HG03025 (cell line): ENCODE data around the gene PLCB1.

Experiments
- ATAC-seq: cut with Tn5 transposase; IDR thresholded peaks from one replicate; pipeline ENCODE4 v1.9.1; 2021; ENCODE audit warnings: mild to moderate bottlenecking, moderate library complexity; ENCODE audit not compliant: unreplicated experiment, low FRiP score

The PLCB1 gene

DNA sequence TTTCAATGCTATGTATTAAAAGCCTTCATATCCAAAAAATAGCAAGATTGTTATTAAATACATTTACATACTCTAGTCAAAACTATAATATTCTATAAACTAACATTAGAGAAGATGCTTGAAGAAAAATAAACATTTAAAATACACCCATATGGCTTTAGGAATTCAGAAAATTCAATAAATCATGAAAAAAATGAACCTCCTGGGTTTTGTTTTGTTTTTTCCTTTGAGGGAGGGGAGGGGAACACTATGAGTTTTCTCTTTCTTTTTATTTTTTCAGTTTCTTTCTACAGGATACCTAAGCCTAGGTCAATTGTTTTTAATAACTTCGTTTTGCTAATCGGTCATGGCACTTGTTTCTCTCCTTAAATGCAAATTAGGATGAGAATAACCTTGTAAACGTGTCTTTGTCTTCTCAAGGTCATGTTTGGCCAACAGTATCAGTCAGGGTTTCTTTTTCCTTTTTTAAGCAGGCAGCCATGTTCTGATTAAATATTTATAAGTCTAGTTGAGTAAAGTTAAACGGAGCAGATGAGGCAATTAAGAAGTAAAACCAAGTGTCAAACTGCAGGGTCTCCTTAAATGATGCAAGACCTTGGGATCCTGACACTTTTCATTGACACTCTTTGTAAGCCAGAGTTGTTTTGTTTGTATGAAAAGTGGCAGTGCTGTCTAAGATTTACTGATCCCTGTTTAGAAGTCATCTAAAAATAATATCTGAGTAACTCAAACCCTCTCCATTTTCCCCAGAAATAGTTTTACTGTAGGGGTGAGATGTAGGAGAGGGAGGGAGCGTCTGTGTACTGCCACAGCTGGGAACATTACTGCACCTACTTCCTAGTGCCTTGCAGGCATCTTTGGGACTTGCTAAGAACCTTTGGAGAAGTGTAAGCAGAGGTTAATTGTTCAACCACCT is 392.3 kb downstream of the PLCB1 start:
- ATAC-seq, result no peak

DNA sequence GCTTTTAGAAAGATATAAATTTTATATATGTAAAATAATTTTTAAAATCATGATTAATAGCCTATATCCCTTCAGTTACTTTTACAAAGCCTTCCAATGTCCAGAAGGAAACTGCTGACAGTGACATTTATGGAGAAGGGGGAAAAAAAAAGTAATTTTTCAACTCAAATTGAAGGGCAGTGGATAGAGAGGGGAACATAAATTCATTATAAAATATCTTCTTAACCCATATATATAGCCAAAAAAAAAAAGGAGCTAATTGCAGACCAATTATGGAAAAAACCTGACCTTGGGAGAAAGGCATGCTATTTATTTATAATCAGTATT is 392.9 kb downstream of the PLCB1 start:
- no peak for ATAC-seq

DNA sequence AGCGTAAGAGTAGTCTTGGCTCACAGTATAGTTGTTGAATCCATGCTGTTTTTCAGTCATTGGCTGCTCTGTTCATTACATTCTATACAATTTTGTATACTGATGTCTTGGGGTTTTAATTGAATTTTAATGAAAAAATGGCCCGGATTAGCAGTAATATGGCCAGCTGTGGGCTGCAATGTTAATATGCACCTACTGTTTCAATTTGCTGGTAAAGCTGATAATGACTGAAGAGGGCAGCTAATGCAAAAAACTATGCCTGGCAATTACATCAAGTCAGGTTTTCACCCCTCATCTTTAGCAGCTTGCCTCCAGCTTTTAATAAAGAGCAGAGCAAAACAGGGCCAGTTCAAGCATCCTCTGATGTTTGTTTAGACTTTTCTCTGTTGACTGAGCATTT is 394.5 kb downstream of the PLCB1 start:
- ATAC-seq, result no peak

DNA sequence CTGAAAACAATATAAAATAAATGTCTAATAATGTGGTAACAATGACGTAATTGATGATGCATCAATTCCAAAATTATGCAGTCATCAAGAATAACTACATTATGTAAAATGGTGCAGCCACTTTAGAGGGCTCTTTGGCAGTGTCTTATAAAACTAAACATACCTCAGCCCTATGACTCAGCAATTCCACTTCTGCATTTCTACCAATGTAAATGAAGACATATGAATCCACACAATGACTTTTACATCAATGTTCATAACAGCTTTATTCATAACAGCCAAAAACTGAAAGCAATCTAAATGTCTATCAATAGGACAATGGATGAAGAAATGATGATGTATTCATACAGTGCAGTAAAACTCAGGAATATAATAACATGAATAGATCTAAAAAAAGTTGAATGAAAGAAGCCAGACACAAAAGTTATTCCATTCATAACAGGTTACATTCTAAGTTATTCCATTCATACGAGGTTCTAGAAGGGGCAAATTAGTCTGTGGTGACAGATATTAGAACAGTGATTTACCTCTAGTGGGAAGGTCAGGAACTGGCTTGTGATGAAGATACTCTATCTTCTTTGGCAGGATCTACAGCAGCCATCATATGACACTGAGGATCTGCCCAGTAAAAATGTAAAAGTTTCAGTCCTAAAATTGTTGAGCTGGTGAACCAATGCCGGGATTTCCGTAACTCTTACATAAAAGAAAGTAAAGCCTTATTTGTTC is 396.1 kb downstream of the PLCB1 start:
- ATAC-seq, result no peak

DNA sequence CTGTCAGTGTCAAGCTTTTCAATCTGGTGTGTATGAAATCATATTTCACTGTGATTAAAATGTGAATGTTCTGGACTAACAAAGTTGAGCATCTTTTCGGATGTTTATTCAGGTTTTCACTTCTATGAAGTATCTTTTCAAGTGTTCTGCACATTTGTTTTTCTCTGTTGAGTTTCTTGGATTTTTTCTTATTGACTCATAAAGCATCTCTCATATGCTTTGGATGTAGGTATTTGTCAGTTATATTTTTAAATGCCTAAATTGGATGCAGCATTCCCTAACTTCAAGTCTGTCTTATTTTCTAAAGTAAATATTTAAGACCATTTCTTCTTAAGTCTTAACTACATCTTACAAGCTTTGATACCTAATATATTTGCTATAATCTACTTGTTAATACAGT is 398.0 kb downstream of the PLCB1 start:
- no peak for ATAC-seq

DNA sequence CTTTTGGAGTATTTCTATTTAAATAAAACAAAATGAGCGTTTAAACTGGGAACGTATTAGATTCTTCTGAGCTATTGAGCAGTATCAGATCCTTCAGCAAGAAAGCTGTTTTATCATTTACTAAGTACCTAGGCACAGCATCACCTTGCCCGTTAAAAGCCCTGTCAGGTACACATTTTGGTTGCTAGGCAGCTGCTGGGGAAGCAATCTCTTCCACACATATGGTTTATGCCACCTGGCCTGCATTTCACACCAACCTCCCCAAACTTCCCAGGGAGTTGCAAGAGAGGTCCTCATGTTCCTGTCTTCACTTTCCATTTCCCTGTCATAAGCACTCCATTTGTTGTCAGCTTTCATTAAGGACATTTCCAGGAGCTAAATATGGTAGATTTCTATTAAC is 400.1 kb downstream of the PLCB1 start:
- ATAC-seq, result no peak

DNA sequence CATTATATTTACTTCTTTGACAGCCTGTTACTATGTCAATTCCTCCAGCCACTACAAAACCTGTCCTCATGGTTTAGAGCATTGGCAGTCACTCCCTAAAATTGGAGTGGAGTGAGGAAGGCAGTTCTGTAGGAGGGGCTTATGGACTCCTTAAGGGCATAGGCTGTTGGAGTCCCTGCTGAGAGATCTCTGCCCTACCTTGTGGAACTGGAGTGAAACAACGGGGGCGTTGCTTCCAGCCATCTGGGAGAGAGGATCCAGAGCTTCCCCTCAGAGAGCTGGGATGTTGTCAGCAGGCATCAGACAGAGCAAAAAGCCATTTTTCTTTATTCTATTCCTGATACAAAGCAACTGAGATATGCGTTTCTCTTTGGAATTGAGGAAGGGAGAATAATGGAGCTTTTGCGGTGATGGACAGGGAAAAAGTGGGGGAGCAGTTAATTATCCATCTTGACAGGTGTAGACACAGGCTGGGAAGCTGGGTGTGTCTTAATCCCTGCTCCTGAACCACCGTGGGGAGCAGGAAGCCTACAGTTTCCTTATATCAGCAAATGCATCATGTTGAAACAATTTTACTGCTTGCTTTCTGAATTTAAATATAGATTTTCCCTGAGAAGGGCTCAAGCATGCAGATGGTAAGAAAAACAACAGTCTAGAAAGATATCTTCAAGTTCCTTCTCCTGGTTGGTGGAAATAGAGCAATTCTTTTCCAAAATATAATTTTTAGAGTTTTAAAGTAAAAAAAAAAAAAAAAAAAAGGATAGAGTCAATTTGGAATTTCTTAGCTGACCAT is 402.5 kb downstream of the PLCB1 start:
- ATAC-seq, result no peak

DNA sequence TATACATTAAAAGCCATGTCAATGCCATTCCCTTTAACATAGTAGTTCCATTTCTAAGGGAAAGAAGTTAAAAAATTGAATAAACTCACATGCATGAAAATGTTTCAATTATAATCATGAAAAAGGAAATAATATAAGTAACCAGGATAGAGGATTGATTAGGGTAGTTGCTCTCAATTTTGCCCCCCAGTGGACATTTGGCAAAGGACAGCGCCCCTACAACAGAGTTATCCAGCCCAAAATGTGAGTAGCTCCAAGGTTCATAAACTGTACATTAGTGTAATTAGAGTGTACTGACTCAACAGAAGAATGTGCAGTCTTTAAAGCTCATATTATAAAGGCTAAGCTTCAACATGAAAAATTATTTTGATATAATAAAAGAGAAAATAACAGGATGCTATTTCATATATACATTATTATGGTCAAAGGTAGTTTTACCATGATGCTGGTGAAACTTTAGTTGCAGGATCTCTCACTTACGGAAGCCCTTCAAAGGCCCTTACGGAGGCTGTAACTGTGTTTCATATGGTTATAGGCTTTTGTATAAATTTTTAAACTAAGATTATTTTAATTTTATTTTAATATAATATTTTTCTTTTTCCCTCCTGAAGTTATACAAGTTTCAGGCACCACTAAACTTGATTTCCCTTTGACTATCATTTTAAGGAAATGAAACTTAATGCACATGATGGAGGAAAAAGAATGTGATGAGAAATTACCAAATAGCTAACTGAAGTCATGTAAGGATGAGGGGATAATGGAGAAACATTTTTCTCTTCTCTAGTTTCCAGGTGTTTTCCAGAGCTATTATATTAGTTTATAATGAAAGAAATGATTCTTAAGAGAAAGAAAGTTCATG is 403.6 kb downstream of the PLCB1 start:
- ATAC-seq, result no peak

DNA sequence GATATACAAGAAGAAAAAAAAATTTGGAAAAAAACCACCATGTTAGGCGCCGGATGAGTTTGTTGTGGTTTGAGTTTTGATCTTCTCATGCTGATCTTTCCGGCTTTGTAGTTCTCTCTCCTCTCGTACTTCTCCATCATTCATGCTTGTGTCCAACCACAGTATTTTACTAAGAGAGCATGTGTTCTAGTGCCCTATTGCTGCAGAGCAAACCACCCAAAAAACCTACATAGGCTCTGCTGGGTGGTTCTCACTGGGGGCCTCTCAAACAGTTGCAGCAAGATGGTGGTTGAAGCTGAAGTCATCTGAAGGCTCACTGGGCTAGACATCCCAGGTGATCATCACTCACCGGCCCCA is 404.2 kb downstream of the PLCB1 start:
- ATAC-seq, result no peak

DNA sequence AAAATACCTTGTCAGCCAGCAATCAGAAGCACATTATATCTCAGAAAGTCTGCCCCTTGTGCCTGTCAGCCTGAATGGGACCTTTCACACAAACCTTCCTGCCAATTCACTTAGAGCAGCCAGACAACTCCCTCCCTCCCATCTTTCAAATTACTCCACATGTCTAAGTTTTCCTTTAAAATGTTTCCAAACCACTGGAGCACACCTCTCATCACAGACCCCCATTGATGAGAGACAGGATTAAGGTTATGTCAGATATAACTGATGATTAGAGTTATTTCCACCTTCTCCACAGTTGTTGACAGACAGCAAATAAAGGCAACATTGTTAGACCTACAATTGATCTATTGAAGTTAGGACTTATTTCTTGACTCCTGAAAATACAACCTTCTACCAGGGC is 408.4 kb downstream of the PLCB1 start:
- ATAC-seq, result no peak

DNA sequence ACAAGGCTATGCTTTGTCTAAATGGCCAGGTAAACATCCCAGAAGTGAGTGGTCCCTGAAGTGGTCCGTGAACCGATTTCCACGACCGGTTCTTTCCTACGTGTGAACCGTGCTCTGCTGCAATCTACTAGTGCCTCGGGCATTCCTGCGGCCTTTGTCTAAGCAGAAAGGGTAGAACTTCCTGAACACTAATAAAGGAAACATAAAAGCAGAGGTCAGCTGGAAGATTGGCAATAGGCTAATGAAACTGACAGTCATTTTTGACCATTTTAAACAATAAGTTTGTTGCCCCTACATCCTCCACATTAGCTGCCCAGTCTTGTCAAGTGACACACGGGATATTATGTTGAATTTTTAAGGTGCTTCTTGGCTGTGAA is 410.0 kb downstream of the PLCB1 start:
- ATAC-seq, result no peak

DNA sequence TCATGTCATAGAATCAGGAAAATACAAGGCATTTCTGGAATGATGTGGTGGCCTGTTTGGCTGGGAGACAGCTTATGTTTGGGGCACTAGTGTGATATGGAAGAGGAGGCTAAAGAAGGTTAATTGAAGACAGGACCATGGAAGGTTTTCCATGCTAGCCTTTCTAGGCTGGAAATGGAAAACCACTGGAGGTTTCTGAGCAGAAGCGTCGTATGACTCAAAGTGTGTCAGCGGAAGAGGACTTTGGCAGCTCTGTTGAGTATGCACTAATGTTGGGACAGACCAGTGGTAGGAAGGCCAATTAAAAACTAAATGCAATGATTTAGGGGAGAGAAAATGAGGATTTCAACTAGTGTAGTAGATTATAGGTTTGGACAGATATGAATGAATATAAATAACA is 413.1 kb downstream of the PLCB1 start:
- no peak for ATAC-seq

DNA sequence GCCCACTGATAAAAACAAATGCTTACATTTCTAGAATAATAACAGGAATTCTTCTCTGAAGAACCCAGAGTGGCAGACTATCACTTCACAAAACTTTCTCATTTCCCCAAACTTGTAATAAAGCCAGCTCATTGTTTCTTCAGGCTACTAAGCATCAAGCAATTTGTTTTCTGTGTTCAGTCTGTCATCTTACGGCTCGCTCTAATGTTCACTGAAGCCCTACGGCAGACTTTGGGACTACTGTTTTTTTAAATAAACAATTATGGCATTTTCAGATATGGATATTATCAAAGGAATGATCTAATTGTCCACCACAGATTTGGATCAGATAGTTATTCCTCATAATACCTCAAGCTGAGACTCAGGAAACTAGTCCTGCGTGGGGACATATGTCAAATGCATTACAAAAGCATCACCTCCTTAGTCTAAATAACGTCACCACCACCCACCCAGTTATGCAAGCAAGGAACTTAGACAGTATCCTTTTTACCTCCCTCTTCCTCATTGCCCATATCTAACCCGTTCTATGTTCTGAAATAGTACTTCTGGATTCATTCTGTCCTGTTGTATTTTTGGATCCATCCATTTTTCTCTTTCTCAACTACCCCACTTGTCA is 415.1 kb downstream of the PLCB1 start:
- no peak for ATAC-seq

DNA sequence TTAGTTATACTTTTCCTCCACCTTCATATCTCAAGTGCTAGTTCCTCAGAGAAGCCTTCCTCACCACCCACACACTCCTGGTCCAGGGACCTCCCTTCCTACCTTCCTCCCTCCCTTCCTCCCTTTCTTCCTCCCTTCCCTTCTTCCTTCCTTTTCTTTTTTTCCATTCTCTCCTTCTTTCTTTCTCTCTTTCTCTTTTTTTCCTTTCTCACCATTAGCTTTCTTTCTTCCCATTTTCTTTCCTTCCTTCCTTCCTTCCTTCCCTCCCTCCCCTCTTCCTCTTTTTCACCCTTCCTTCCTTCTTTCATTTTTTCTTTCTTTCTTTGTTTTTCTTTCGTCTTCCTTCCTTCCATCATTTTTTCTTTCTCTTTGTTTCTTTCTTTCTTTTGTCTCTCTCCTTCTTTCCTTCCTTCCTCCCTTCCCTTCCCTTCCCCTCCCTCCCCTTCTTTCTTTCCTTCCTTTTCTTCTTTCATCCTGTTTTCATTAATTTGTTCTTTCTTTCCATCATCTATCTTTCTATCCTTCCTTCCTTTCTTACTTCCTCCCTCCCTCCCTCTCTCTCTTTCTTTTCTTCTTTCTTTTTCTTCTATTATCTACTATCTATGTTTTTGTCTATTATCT is 416.0 kb downstream of the PLCB1 start:
- ATAC-seq, result no peak

DNA sequence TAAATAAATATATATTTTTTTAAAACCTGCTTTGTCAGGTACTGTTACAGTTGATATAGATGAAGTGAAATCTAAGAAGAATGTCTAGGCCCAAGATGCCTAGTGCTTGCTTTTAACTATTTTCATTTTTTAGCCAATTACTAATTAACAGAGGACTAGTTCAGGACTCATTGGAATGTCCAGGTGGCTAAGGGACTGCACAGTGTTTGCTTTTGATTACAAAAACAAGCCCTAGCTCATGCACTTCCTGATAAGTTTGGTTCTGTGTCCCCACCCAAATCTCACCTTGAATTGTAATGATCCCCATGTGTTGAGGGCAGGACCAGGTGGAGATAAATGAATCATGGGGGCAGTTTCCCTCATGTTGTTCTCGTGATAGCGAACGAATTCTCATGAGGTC is 417.1 kb downstream of the PLCB1 start:
- ATAC-seq, result no peak

DNA sequence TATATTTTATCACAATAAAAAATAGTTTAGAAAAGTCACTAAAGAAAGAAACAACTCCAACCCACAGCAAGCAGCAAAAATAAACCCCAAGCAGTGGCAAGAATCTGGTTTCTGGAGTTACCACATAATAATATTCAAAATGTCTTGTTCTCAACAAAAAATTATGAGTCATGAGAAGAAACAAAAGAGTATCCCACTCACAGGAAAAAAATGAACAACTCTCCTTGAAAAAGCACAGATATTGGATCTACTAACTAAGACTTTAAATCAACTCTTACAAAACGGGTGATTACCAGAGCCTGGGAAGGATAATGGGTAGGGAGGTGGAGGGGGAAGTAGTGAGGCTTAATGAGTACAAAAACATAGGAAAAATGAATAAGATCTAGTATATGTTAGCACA is 425.6 kb downstream of the PLCB1 start:
- no peak for ATAC-seq

DNA sequence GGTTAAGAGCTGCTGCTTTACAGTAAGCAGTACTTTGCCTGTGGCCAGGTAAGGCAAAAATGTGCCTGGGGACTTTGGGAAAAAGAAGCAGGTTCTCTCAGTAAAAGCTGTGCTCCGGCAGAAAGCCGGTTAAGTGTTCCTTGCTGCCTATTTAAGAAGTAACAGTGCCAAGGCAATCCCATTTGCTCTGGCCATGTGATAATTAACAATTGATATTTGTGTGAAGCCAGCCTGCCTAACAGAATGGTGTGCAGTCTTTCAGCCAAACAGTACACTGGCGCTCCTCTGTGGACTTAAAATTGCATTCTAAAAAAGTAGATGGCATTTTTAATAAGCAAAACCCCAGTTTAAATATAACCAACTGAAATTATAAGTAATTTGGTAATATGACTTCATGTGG is 430.3 kb downstream of the PLCB1 start:
- ATAC-seq, result no peak

DNA sequence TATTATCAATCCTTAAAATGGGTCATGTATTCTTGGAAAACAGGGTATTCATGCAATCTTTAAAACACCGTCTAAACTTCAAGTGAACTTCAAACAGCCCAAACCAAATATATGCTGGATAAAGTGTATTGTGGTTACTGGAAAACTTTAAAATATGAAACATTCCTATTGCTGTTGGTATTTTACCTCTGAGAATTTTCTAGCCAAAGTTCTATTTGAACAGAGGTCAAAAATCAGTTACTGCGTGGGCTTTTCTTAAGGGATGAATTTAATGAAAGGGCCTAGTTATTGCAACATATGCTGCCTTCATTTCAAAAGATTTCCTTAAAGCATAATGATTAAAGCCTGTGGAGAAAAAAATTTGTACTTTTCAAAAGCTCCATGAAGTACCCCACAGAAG is 436.0 kb downstream of the PLCB1 start:
- no peak for ATAC-seq

DNA sequence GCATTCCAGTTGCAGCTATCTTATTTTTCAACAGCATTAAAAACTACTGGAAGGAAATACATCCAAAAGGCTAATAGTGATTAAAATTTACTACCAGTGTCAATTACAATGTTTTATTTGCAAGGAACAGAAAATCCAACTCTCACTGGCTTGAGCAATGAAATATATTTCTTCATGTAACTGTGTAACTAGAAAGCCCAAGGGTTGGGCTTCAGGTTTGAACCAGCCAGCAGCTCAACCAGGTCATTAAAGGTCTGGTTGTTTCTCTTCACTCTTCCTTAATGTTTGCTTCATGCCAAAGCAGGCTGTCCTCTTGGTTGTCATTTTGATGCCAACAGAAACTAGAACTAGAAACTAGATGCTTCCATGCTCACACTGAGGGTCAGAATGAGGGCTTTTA is 437.7 kb downstream of the PLCB1 start:
- no peak for ATAC-seq

DNA sequence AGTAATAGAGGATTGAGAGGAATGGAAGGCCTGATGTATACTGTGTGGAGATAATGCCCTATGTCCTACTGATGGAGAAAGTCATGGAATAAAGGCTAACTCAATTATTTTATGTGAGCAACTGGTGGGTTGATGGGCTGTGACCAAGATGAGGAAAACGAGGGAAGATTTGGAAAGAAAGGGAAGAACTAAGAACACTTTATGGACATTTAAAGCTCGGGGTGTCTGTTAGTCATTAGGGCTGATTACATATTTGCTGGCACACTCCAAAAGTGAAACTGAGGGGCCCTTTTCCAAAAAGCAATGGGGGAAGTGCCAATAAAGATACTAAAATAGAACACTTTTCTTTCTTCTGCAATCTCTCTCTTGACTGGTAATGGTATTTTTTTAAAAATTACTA is 439.5 kb downstream of the PLCB1 start:
- ATAC-seq, result no peak
